Measurements from ENCODE around the gene NFATC2IP. TPM values are rescaled to one million over a fixed set of nuclear protein-coding genes. Genes with fewer than 3 reads are reported as not detected.

NFATC2IP gene
- polyA plus RNA-seq, 1 donor from 2014 or later = 39.1 TPM

DNA sequence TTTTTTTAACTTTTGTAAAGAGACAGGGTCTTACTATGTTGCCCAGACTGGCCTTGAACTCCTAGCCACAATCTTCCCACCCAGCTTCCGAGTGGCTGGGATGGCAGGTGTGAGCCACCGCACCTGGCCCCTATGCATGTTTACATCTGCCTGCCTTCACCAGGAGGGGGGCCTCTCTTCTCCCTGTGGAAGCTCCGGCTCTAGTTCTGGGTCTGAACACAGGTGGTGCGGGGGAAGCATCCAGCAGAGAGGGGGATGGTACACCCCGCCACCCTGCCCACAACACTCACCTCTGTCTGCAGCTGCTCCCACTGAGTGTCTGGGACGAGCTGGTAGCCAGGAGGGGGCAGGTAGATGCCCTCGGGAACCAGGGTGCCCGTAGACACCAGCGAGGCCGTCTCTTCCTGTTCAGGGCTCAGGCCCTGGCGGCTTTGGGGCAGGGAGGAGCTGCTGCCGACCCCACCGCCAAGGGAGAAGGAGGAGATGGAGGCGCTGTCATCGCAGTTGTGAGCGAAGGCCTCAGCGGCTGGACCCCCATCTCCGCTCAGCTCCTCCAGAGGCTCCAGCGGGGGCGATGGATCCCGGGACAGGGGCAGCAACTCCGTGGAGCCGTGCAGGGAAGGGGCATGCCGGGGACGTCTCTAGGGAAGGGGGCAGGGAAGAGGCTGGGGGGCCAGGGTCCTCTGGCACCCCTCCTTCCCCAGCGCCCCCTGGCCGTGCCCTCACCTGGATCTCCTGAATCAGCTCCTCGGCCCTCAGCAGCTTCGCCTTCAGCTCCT is 36.6 kb upstream of the NFATC2IP start:
- H3K36me3 ChIP-seq (ENCODE audit: insufficient read depth, low read length) = no peaks in the 10 kb centered on the region

GRCh38 chr16:28915181-28915580 is 35.6 kb upstream of the NFATC2IP start:
- Histone ChIP-seq H4K20me1 (ENCODE audit: insufficient read depth) (no peaks in the 10 kb centered on the region), H3K4me2 (ENCODE audit: low read length) (no peak overlapping the region), H3K9me3 (ENCODE audit: low read length) (no peaks in the 10 kb centered on the region), H3K9me2 (ENCODE audit: insufficient read depth, low read length) (no peaks in the 10 kb centered on the region), H3K27ac (ENCODE audit: low read length) (no peak overlapping the region), H3K4me3 (ENCODE audit: low read length) (no peak overlapping the region), H3K27me3 (ENCODE audit: insufficient read depth, low read depth, low read length) (no peaks in the 10 kb centered on the region), H3K79me2 (replicated peaks; ENCODE audit: insufficient read depth, low read length) (no peaks in the 10 kb centered on the region), H3F3A (ENCODE audit: insufficient read depth, low read length, poor library complexity, severe bottlenecking) (no peaks in the 10 kb centered on the region), H3K9ac (ENCODE audit: low read length) (no peak overlapping the region), H3K36me3 (ENCODE audit: insufficient read depth, low read length) (no peaks in the 10 kb centered on the region), H2AFZ (ENCODE audit: low read depth, low read length) (no peak overlapping the region)
- no peak for TF ChIP-seq EZH2 (IDR thresholded peaks at IDR 0.05; ENCODE audit: borderline replicate concordance, insufficient read depth, low read length, poor library complexity, severe bottlenecking)
- TF ChIP-seq MXI1 (conservative IDR thresholded peaks at IDR 0.05; ENCODE audit: poor library complexity, severe bottlenecking) = no peak
- no peak for TF ChIP-seq POLR2AphosphoS5 (IDR thresholded peaks at IDR 0.05)
- TF ChIP-seq, protein P1, sequence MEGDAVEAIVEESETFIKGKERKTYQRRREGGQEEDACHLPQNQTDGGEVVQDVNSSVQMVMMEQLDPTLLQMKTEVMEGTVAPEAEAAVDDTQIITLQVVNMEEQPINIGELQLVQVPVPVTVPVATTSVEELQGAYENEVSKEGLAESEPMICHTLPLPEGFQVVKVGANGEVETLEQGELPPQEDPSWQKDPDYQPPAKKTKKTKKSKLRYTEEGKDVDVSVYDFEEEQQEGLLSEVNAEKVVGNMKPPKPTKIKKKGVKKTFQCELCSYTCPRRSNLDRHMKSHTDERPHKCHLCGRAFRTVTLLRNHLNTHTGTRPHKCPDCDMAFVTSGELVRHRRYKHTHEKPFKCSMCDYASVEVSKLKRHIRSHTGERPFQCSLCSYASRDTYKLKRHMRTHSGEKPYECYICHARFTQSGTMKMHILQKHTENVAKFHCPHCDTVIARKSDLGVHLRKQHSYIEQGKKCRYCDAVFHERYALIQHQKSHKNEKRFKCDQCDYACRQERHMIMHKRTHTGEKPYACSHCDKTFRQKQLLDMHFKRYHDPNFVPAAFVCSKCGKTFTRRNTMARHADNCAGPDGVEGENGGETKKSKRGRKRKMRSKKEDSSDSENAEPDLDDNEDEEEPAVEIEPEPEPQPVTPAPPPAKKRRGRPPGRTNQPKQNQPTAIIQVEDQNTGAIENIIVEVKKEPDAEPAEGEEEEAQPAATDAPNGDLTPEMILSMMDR (IDR thresholded peaks at IDR 0.05; ENCODE audit: poor library complexity, severe bottlenecking) = no peak
- TF ChIP-seq TAF1 (IDR thresholded peaks at IDR 0.05; ENCODE audit: low read depth) = no peak
- no peak for TF ChIP-seq RAD21 (conservative IDR thresholded peaks at IDR 0.05)
- no peak for TF ChIP-seq EP300 (conservative IDR thresholded peaks at IDR 0.05; ENCODE audit: poor library complexity, severe bottlenecking)
- TF ChIP-seq, protein P2, sequence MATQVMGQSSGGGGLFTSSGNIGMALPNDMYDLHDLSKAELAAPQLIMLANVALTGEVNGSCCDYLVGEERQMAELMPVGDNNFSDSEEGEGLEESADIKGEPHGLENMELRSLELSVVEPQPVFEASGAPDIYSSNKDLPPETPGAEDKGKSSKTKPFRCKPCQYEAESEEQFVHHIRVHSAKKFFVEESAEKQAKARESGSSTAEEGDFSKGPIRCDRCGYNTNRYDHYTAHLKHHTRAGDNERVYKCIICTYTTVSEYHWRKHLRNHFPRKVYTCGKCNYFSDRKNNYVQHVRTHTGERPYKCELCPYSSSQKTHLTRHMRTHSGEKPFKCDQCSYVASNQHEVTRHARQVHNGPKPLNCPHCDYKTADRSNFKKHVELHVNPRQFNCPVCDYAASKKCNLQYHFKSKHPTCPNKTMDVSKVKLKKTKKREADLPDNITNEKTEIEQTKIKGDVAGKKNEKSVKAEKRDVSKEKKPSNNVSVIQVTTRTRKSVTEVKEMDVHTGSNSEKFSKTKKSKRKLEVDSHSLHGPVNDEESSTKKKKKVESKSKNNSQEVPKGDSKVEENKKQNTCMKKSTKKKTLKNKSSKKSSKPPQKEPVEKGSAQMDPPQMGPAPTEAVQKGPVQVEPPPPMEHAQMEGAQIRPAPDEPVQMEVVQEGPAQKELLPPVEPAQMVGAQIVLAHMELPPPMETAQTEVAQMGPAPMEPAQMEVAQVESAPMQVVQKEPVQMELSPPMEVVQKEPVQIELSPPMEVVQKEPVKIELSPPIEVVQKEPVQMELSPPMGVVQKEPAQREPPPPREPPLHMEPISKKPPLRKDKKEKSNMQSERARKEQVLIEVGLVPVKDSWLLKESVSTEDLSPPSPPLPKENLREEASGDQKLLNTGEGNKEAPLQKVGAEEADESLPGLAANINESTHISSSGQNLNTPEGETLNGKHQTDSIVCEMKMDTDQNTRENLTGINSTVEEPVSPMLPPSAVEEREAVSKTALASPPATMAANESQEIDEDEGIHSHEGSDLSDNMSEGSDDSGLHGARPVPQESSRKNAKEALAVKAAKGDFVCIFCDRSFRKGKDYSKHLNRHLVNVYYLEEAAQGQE (IDR thresholded peaks at IDR 0.05; ENCODE audit: borderline replicate concordance) = no peak
- no peak for TF ChIP-seq SMC3 (conservative IDR thresholded peaks at IDR 0.05; ENCODE audit: poor library complexity)

More for the DNA sequence above, 36.6 kb upstream of the NFATC2IP start:
- Histone ChIP-seq H3K27me3 (ENCODE audit: insufficient read depth, low read depth, low read length) (no peaks in the 10 kb centered on the region), H3F3A (ENCODE audit: insufficient read depth, low read length, poor library complexity, severe bottlenecking) (no peaks in the 10 kb centered on the region), H3K9me3 (ENCODE audit: low read length) (no peaks in the 10 kb centered on the region), H4K20me1 (ENCODE audit: insufficient read depth) (no peaks in the 10 kb centered on the region), H3K4me2 (ENCODE audit: low read length) (no peak overlapping the region), H3K4me3 (ENCODE audit: low read length) (no peak overlapping the region), H2AFZ (ENCODE audit: low read depth, low read length) (no peak overlapping the region), H3K9me2 (ENCODE audit: insufficient read depth, low read length) (no peaks in the 10 kb centered on the region), H3K27ac (ENCODE audit: low read length) (no peak overlapping the region), H3K9ac (ENCODE audit: low read length) (no peak overlapping the region), H3K79me2 (replicated peaks; ENCODE audit: insufficient read depth, low read length) (no peaks in the 10 kb centered on the region)
- TF ChIP-seq TAF1 (IDR thresholded peaks at IDR 0.05; ENCODE audit: low read depth) (no peak), SMC3 (conservative IDR thresholded peaks at IDR 0.05; ENCODE audit: poor library complexity) (no peak), POLR2AphosphoS5 (IDR thresholded peaks at IDR 0.05) (no peak), RAD21 (conservative IDR thresholded peaks at IDR 0.05) (no peak), EP300 (conservative IDR thresholded peaks at IDR 0.05; ENCODE audit: poor library complexity, severe bottlenecking) (no peak), MXI1 (conservative IDR thresholded peaks at IDR 0.05; ENCODE audit: poor library complexity, severe bottlenecking) (no peak), EZH2 (IDR thresholded peaks at IDR 0.05; ENCODE audit: borderline replicate concordance, insufficient read depth, low read length, poor library complexity, severe bottlenecking) (no peak)
- TF ChIP-seq, protein P2 (IDR thresholded peaks at IDR 0.05; ENCODE audit: borderline replicate concordance) = no peak
- TF ChIP-seq, protein P1 (IDR thresholded peaks at IDR 0.05; ENCODE audit: poor library complexity, severe bottlenecking) = no peak

Data from neural cell (in vitro differentiated cells).